Stomach (tissue), 9 donors: ENCODE measurements around the gene TAOK1. TPM values are rescaled to one million over a fixed set of nuclear protein-coding genes. Genes with fewer than 3 reads are reported as not detected.

Experiments used
- DNase-seq, 2 donors: peaks; one replicate each; pipeline versions ENCODE4 v3.0.0 to v3.0.0-alpha.2; 2013 to 2019
- H3K27ac ChIP-seq, 5 donors: fragments of 200-600 bp in 4 of 5; sonication (generic) in 4 of 5; one replicate each; pipeline ENCODE4 v1.5.1; 2013 to 2019; ENCODE audit warnings: mild to moderate bottlenecking in 1 of 5, moderate library complexity in 1 of 5
- H3K27me3 ChIP-seq, 3 donors: fragments of 200-600 bp; sonication (generic); one replicate each; pipeline ENCODE4 v1.5.1; 2017 to 2019; ENCODE audit warnings: mixed run types in 1 of 3
- H3K36me3 ChIP-seq, 4 donors: fragments of 200-600 bp; sonication (generic); 1 replicate in 3 of 4; 2 replicates in 1 of 4; pipeline ENCODE4 v1.5.1; 2016 to 2019
- H3K4me1 ChIP-seq, 4 donors: fragments of 200-600 bp; sonication (generic); one replicate each; pipeline ENCODE4 v1.5.1; 2016 to 2019
- H3K4me3 ChIP-seq, 4 donors: fragments of 200-600 bp; sonication (generic) in 3 of 4; one replicate each; pipeline ENCODE4 v1.5.1; 2016 to 2019; ENCODE audit warnings: mild to moderate bottlenecking in 1 of 4
- H3K9me3 ChIP-seq, 4 donors: fragments of 200-600 bp; sonication (generic); one replicate each; pipeline ENCODE4 v1.5.1; 2016 to 2019
- CTCF ChIP-seq, 7 experiments: fragments of 450-650 bp in 4 of 7; fragments of 200-600 bp in 3 of 7; sonication (generic) in 3 of 7; IDR thresholded peaks; one replicate each; pipeline ENCODE4 v1.5.1; 2016 to 2019; ENCODE audit warnings: antibody characterized with exemption in 7 of 7, control low read depth in 2 of 7, mild to moderate bottlenecking in 1 of 7
- EP300 ChIP-seq: sonication (generic); formaldehyde crosslinking; IDR thresholded peaks from one replicate; pipeline ENCODE4 v1.6.1; 2017; ENCODE audit warnings: antibody characterized with exemption
- POLR2A ChIP-seq, 4 donors: fragments of 450-650 bp; IDR thresholded peaks; one replicate each; pipeline ENCODE4 v1.6.1; 2016; ENCODE audit warnings: antibody characterized with exemption in 4 of 4, control low read depth in 2 of 4, mild to moderate bottlenecking in 1 of 4, moderate library complexity in 1 of 4
- POLR2AphosphoS5 ChIP-seq, 3 donors: sonication (generic); formaldehyde crosslinking; IDR thresholded peaks; one replicate each; pipeline ENCODE4 v1.6.1; 2016; ENCODE audit warnings: antibody characterized with exemption in 3 of 3
- WGBS, 5 donors: extraction: QIAGEN DNeasy Blood & Tissue Kit in 3 of 5; methylation state at CpG; one replicate each; pipeline versions ENCODE4 v1.1.5 to v1.1.7; 2013 to 2018; 5-methylcytosine and 5-hydroxymethylcytosine counted together
- intact Hi-C: fragments of 100-400 bp; cut with DNase I; formaldehyde crosslinking; loops from one replicate; pipeline ENCODE4 v1.15.1; 2023; ENCODE audit warnings: low total_unique reads
- polyA plus RNA-seq, 3 donors: library from polyadenylated mRNA; stranded (reverse); fragments of 200-250 nt; gene quantifications; one replicate each; pipeline ENCODE4 v1.2.3, GENCODE V29; 2013
- total RNA-seq, 5 donors: library from RNA; depleted of rRNA; stranded (reverse); fragments of >200 nt; gene quantifications; one replicate each; pipeline versions ENCODE4 v1.1.0 to v1.2.3, GENCODE V29; 2014 to 2016
- donor health status: healthy with polysubstance abuse.
- donor health status: Bipolar disorder and iron deficiency.
- donor health status: healthy.

TAOK1 gene
- total and polyA plus RNA-seq, 8 donors: 4.4 to 230 (median 44.7) TPM

GRCh38 chr17:29585080-29585751 lies 195.1 kb downstream of the TAOK1 start:
- TF ChIP-seq POLR2AphosphoS5 (IDR thresholded peaks at IDR 0.05) (peak in 1 of 3 donors; percentile 32), CTCF (IDR thresholded peaks at IDR 0.05) (no peak)
- Histone ChIP-seq H3K27ac (peak overlapping the region in 4 of 5 donors; percentile 53 to 80 (median 59)), H3K4me3 (peak overlapping the region in 3 of 4 donors; percentile 5 to 25 (median 11)), H3K27me3 (no peaks in the 10 kb centered on the region), H3K9me3 (no peaks in the 10 kb centered on the region), H3K4me1 (peaks cover 26 to 65% (median 50%) of the 10 kb centered on the region in 4 donors), H3K36me3 (peaks cover 18 to 28% (median 28%) of the 10 kb centered on the region in 4 donors)
- intact Hi-C loops: no loop called here
- peak in 1 of 2 donors; percentile 44 for DNase-seq
- 69 to 83% (median 78%) methylated on average over 5 to 8 of the region's 8 CpGs for WGBS, 5 donors

DNA sequence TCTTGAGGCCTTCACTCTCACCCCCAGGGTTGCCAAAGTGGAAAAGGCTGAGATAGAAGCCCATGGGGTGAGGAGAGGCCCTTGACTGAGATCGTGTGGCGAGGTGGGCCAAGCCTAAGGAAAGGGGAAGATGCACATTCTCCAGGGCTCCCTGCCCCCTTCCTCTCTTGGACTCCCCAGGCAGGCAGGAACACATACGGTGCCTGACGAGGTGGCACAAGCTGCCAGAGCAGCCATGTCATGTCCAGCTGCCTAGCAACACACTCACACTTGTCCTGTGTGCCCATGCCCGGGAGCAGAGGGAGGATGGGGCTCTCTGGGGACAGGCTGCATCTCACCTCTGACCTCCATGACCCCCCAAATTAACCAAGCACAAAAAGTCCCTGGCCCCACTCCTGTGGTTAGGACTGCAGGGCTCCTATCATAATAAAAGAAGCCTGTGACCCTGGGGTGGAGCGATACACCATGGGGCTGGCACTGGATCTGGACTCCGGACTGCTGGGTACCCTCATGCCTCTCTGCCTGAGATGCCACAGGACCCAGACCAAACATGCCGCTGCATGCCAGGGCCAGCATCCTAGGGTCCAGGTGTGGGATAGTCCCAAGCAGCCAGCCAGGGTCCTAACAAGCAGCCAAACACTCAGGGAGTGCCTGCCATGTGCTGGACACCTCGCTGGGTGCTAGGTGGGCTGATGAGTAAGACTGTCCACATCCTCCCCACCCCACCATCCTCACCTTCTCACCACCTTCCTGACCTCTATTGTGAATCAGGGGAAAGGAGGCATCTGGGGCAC lies 196.7 kb downstream of the TAOK1 start:
- H3K27me3 ChIP-seq: no peaks in the 10 kb centered on the region
- 71 to 87% (median 80%) methylated on average over 7 to 9 of the region's 9 CpGs for WGBS, 5 donors
- peak overlapping the region in 4 of 5 donors; percentile 27 to 85 (median 58) for H3K27ac ChIP-seq
- peaks cover 42 to 73% (median 61%) of the 10 kb centered on the region in 4 donors for H3K4me1 ChIP-seq
- TF ChIP-seq POLR2A (IDR thresholded peaks at IDR 0.05) (no peak), POLR2AphosphoS5 (IDR thresholded peaks at IDR 0.05) (no peak), CTCF (IDR thresholded peaks at IDR 0.05) (no peak), EP300 (no peak)
- peak in 1 of 2 donors; percentile 9 for DNase-seq
- H3K9me3 ChIP-seq: no peaks in the 10 kb centered on the region
- peaks cover 9 to 17% (median 16%) of the 10 kb centered on the region in 4 donors for H3K36me3 ChIP-seq
- peak overlapping the region in 2 of 4 donors; percentile 73 to 89 for H3K4me3 ChIP-seq
- intact Hi-C loops: no loop called here

DNA sequence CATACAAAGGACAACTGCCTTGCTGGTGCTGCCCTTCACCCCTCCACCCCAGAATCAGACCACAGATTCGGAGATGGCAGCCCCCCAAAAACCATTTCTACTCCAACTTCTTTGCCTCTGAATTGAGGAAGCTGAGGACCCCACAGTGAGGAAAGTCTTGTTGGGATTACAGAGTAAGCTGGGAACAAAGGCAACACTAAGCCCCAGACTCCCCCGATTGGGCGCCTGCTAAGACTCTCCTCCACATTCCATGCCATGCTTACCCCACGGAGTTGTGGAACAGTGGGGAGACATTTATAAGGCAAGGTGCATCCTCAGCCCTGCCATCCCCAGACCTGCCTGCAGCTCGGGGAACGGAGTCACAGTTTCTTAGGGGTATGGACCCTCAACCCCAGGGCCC lies 197.4 kb downstream of the TAOK1 start:
- TF ChIP-seq EP300: no peak
- no peak for TF ChIP-seq POLR2A (IDR thresholded peaks at IDR 0.05)
- TF ChIP-seq POLR2AphosphoS5 (IDR thresholded peaks at IDR 0.05): no peak
- TF ChIP-seq CTCF (IDR thresholded peaks at IDR 0.05): no peak
- intact Hi-C loops: no loop called here
- WGBS, 5 donors: 82 to 91% (median 83%) methylated on average over 4 to 6 of the region's 6 CpGs
- Histone ChIP-seq H3K27me3 (no peaks in the 10 kb centered on the region), H3K4me1 (peaks cover 49 to 80% (median 68%) of the 10 kb centered on the region in 4 donors), H3K4me3 (peak overlapping the region; percentile 73 to 89 (median 84)), H3K36me3 (peaks cover 2 to 10% (median 9%) of the 10 kb centered on the region in 4 donors), H3K9me3 (no peaks in the 10 kb centered on the region), H3K27ac (peak overlapping the region in 4 of 5 donors; percentile 74 to 90 (median 82))
- DNase-seq: peak in 1 of 2 donors; percentile 4

DNA sequence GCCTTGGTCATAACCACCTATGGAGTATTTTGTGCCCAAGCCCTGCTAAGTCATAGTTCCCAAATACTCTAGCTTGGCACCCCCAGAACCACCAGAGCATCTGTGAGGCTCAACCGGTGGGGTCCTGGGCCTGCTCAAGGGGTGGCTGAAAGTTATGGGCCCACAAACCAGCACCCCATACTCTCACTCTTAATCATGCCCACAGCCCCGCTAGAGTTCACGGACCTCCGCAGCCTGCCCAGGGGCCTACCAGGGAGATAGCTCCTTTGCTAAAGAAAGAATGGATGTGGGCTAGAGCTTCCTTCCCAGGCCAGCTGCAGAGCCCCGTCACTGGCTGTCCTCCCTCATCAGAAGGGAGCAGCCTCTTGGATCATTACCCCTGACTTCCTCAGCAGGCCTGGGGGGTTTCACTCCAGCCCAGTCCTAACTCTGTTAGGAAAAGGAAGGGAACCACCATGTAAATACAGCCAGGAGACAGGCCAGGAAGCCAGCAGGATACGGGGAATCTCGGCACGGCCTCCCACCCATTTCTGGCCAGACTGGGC lies 197.9 kb downstream of the TAOK1 start:
- intact Hi-C loops: no loop called here
- TF ChIP-seq CTCF (IDR thresholded peaks at IDR 0.05) (no peak), POLR2A (IDR thresholded peaks at IDR 0.05) (no peak)
- DNase-seq: peak in 1 of 2 donors; percentile 27
- Histone ChIP-seq H3K36me3 (peaks cover 0 to 5% (median 4%) of the 10 kb centered on the region in 4 donors), H3K9me3 (no peaks in the 10 kb centered on the region), H3K27me3 (no peaks in the 10 kb centered on the region), H3K4me1 (peaks cover 53 to 83% (median 72%) of the 10 kb centered on the region in 4 donors), H3K4me3 (peak overlapping the region; percentile 73 to 89 (median 84)), H3K27ac (peak overlapping the region; percentile 69 to 90 (median 80))
- 32 to 40% (median 35%) methylated on average over 7 to 8 of the region's 8 CpGs for WGBS, 5 donors
